Measurements from ENCODE around the gene RHOA. TPM values are rescaled to one million over a fixed set of nuclear protein-coding genes. Genes with fewer than 3 reads are reported as not detected.
A peak's percentile ranks its signal among the peaks of the same experiment; 100 is the strongest.
"Not testable (repeated sequence)": the region's sequence is repeated elsewhere in the genome, so short reads cannot be mapped to it uniquely, and the experiment has no call there.

Gene RHOA
- total RNA-seq, 1 donor from 2014 or later = 601 TPM

GRCh38 chr3:49339941-49340800 lies 71.6 kb downstream of the RHOA start, which contains the start of gene USP4:
TSS of gene USP4 (minus strand) at chr3:49340053. CDS start at chr3:49340024, 29 bp downstream.
- peak; percentile 97 for DNase-seq
- H3K27ac ChIP-seq = peak within 1 kb of the TSS; percentile 99
- peak within 1 kb of the TSS; percentile 83 for H3K4me3 ChIP-seq
- H3K36me3 ChIP-seq = peaks cover 20% of the 10 kb centered on the region
- H3K9me3 ChIP-seq = no peaks in the 10 kb centered on the region
- H3K4me1 ChIP-seq = peaks cover 63% of the 10 kb centered on the region
- peak; percentile 97 for ATAC-seq
- TF ChIP-seq, protein P1, sequence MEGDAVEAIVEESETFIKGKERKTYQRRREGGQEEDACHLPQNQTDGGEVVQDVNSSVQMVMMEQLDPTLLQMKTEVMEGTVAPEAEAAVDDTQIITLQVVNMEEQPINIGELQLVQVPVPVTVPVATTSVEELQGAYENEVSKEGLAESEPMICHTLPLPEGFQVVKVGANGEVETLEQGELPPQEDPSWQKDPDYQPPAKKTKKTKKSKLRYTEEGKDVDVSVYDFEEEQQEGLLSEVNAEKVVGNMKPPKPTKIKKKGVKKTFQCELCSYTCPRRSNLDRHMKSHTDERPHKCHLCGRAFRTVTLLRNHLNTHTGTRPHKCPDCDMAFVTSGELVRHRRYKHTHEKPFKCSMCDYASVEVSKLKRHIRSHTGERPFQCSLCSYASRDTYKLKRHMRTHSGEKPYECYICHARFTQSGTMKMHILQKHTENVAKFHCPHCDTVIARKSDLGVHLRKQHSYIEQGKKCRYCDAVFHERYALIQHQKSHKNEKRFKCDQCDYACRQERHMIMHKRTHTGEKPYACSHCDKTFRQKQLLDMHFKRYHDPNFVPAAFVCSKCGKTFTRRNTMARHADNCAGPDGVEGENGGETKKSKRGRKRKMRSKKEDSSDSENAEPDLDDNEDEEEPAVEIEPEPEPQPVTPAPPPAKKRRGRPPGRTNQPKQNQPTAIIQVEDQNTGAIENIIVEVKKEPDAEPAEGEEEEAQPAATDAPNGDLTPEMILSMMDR (IDR thresholded peaks at IDR 0.05) = peak; percentile 40
- intact Hi-C loops (cut with DNase I) = no loop called here
- H3K27me3 ChIP-seq (ENCODE audit: low read depth) = no peaks in the 10 kb centered on the region

DNA sequence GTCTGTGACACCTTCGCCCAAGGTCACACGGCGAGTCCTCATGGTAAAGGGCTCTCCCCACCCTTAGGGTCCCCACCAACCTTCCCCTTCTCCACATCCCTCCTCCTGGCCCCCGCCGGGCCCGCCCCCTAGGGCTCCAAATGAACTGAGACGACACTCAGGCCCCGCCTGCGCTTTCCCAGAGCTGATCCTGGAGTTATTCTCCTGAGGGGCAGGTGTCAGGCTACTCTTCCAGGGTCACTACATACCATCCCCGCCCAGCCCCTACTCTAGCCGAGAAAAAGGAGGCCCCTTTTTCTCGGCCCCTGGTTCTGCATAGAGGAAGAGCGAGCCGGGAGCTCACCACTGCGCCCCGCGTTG lies 72.2 kb downstream of the RHOA start:
- peaks cover 26% of the 10 kb centered on the region for H3K36me3 ChIP-seq
- TF ChIP-seq, protein P1 (IDR thresholded peaks at IDR 0.05) = no peak
- no peaks in the 10 kb centered on the region for H3K9me3 ChIP-seq
- DNase-seq (peak; percentile 63), ATAC-seq (peak; percentile 31 to 33)
- H3K4me3 ChIP-seq = peak overlapping the region; percentile 83
- H3K27ac ChIP-seq = peak overlapping the region; percentile 99
- peaks cover 63% of the 10 kb centered on the region for H3K4me1 ChIP-seq
- no peaks in the 10 kb centered on the region for H3K27me3 ChIP-seq (ENCODE audit: low read depth)
- intact Hi-C loops (cut with DNase I) = no loop called here

GRCh38 chr3:49333916-49334633 lies 77.7 kb downstream of the RHOA start:
- ATAC-seq = no peak
- no peaks in the 10 kb centered on the region for H3K9me3 ChIP-seq
- no peaks in the 10 kb centered on the region for H3K27me3 ChIP-seq (ENCODE audit: low read depth)
- intact Hi-C loops (cut with DNase I) = no loop called here
- H3K4me1 ChIP-seq = peaks cover 36% of the 10 kb centered on the region
- peak overlapping the region; percentile 73 for H3K27ac ChIP-seq
- no peak overlapping the region for H3K4me3 ChIP-seq
- no peak for DNase-seq
- TF ChIP-seq, protein P1 (IDR thresholded peaks at IDR 0.05) = no peak
- peaks cover 80% of the 10 kb centered on the region for H3K36me3 ChIP-seq

DNA sequence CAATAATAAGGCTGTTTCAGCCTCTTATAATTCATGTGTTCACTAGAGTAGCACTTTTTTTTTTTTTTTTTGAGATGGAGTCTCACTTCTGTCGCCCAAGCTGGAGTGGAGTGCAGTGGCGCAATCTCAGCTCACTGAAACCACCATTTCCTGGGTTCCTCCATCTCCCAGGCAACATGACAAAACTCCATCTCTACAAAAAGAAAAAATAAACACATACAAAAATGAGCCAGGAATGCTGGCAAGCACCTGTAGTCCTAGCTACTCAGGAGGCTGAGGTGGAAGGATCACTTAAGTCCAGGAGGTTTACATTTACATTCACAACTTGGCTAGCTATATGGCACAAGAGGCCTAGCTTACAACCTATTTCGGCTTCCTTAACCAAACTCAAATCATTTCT lies 78.7 kb downstream of the RHOA start:
- Histone ChIP-seq H3K36me3 (peaks cover 90% of the 10 kb centered on the region), H3K27ac (peak overlapping the region; percentile 73), H3K4me3 (no peak overlapping the region), H3K9me3 (no peaks in the 10 kb centered on the region), H3K27me3 (ENCODE audit: low read depth) (no peaks in the 10 kb centered on the region), H3K4me1 (peaks cover 26% of the 10 kb centered on the region)
- DNase-seq (peak; percentile 86), ATAC-seq (peak; percentile 88 to 91)
- TF ChIP-seq, protein P1 (IDR thresholded peaks at IDR 0.05) = no peak
- intact Hi-C loops (cut with DNase I) = no loop called here

DNA sequence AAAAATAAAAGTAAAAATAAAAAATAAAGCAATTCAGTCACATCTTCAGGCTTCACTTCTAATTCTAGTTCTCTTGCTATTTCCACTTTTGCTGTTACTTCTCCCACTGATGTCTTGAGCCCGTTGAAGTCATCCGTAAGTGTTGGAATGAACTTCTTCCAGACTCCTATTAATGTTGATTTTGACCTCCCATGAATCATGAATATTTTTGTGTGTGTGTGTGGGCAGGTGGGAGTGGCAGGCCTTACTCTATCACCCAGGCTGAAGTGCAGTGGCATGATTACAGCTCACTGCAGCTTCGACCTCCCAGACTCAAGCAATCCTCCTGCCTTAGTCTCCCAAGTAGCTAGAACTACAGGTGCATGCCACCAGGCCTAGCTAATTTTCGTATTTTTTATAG lies 82.6 kb downstream of the RHOA start:
- H3K4me3 ChIP-seq = no peak overlapping the region
- H3K27me3 ChIP-seq (ENCODE audit: low read depth) = no peaks in the 10 kb centered on the region
- H3K9me3 ChIP-seq = no peaks in the 10 kb centered on the region
- H3K4me1 ChIP-seq = peaks cover 16% of the 10 kb centered on the region
- TF ChIP-seq, protein P1 (IDR thresholded peaks at IDR 0.05) = no peak
- H3K36me3 ChIP-seq = peaks cover 99% of the 10 kb centered on the region
- ATAC-seq = no peak
- DNase-seq = no peak
- intact Hi-C loops (cut with DNase I) = no loop called here
- no peak overlapping the region for H3K27ac ChIP-seq

DNA sequence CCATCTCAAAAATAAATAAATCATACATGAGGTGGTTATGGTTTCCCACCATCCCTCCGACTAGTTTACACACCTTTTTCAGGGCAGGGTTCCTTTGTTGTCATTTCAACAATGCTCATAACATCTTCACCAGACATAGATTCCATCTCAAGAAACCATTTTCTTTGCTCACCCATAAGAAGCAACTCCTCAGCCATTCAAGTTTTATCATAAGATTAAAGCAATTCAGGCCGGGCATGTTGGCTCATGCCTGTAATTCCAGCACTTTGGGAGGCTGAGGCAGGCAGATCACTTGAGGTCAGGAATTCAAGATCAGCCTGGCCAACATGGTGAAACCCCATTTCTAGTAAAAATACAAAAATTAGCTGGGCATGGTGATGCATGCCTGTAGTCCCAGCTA lies 83.4 kb downstream of the RHOA start:
- H3K9me3 ChIP-seq; intact Hi-C loops (cut with DNase I); H3K4me3 ChIP-seq; DNase-seq; ATAC-seq; H3K27ac ChIP-seq; H3K27me3 ChIP-seq (ENCODE audit: low read depth): not testable (repeated sequence)
- H3K4me1 ChIP-seq = peaks cover 13% of the 10 kb centered on the region
- H3K36me3 ChIP-seq = peaks cover 99% of the 10 kb centered on the region

Data from lower lobe of right lung (tissue), 2 donors.